ENCODE data around the gene SYNGR1.

Gene SYNGR1, protein sequence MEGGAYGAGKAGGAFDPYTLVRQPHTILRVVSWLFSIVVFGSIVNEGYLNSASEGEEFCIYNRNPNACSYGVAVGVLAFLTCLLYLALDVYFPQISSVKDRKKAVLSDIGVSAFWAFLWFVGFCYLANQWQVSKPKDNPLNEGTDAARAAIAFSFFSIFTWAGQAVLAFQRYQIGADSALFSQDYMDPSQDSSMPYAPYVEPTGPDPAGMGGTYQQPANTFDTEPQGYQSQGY

DNA sequence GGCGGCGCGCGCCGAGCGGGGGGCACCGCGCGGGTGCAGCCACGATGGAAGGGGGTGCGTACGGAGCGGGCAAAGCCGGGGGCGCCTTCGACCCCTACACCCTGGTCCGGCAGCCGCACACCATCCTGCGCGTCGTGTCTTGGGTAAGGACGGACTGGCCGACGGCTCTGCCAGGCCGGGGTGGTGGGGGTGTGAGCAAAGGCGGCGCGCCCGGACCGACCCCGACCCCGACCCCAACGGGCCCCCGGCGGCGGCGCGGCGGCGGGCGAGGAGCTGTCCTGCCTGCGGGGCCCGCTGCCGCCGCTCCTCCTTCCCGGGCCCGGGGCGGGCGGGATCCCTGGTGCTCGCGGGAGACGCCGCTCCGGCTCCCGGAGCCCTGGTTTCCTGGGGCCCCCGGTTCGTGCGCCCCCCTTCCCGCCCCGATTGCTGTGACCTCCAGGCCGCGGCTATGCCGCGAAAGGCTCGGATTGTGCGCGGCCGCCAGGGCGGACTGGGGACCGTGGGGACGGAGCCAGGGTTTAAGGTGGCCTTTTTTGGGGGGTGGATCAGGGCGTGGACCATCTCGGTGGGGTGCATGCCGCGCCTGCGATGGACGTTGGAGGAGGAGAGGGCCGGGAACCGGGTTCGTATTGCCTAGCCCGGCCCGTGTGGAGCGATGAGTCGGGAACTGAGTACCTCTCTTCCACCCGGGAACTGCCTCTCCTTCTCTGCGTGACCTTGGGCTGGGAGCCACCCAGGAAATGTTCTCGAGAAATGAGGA is at the start of gene SYNGR1:
SYNGR1 (plus strand) TSS at position 25 of the 760 bp plus-strand sequence; CDS start at position 45, 20 bp downstream.
- no peak for DNase-seq (ENCODE audit: low read depth in 3 of 3)

DNA sequence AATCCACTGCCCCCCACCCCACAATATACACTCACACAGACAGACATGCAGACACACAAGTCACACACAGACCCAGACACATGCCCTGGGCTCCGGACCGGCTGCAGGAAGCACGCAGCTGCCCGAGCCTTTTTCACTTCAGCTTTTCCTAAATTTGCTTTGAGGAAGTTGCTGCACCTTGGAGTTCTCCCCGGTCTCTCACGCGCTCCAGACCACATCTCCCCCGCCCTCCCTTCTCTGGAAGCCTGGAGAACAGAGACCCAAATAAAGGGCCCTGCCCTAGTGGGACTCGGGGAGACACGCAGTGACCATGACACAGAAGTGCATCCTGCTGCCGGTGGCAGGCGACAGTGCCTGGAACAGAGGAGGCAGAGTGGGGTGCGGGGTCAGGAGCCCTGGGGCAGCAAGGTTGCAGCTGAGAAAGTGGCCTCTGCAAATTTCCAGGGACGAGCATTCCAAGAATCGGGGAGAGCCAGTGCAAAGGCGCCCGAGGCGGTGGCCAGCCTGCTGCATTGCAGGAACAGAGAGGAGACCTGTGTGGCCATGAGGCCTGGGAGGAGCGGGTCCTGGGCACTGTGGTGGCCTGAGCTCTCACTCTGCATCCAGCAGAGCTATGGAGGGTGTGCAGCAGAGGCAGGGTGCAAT is 49.5 kb upstream of the SYNGR1 start:
- no peak for DNase-seq (ENCODE audit: low read depth in 3 of 3)

DNA sequence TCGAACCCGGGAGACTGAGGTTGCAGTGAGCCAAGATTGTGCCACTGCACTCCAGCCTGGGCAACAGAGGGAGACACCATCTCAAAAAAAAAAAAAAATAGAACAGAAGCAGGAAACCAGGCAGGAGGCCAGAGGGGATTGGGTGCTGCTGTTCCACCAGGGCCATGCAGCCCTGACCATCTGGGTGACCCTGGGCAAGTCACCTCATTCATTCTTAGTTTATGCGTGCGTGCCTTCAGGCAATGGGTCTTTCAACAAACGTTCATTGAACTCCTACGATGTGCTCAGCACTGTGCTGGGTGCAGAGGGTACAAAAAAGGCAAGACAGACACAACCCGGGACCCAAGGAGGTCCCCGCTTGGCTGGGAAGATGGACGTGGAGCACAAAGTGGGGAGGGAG is 48.7 kb upstream of the SYNGR1 start:
- no peak for DNase-seq (ENCODE audit: low read depth in 3 of 3)

DNA sequence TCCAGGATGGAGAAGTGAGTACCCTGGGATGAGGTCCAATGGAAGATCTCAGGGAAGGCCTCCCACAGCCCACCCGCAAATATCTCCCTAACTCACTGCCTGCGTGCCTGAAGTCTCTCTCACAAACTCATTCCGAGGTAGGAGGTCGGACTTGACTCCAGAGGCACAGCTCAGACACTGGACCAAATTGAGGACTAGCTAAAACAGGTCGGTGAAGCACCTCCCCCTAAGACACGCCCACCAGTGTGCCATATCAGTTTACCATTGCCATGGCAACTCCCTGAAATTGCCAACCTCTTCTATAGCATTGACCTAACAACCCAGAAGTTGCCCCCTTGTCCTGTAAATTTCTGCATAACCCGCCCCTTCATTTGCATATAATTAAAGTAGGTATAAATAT is 47.9 kb upstream of the SYNGR1 start:
- no peak for DNase-seq (ENCODE audit: low read depth in 3 of 3)

DNA sequence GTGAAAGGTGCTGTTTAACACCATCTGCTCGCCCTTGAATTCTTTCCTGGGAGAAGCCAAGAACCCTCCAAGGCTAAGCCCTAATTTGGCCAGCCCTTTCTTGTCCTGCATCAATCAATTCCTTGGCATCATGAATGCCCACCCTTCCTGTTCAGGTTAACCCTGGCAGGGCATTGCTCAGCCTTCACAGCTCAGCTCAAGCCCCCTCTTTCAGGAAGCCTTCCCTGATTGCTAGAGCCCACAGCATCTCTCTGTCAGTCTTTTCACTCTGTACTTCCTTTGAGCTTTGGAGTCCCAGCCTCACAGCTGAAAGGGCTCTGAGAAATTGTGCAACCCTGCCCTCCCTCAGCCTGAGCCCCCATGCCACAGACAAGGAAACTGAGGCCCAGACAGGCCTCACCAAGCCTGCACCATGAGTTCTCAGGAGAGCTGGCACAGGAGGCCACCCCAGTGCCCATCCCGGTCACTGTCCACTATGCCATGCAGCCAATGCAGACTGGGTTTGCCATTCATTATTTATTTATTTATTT is 47.3 kb upstream of the SYNGR1 start:
- no peak for DNase-seq (ENCODE audit: low read depth in 3 of 3)

DNA sequence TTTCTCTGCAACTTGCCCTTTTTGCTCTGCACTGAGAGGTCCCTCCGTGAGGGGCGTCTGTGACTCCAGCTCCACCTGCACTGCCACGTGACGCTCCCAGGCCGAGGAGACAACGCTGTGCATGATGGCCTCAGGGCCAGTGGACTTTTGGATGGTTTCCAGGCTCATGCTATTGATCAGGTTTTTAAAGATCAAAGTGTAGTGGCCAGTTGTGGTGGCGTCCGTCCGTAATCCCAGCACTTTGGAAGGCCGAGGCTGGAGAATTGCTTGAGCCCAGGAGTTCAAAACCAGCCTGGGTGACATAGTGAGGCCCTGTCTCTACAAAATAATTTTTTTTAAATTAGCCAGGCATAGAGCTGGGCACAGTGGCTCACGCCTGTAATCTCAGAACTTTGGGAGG is 46.4 kb upstream of the SYNGR1 start:
- DNase-seq (ENCODE audit: low read depth in 3 of 3) = no peak

DNA sequence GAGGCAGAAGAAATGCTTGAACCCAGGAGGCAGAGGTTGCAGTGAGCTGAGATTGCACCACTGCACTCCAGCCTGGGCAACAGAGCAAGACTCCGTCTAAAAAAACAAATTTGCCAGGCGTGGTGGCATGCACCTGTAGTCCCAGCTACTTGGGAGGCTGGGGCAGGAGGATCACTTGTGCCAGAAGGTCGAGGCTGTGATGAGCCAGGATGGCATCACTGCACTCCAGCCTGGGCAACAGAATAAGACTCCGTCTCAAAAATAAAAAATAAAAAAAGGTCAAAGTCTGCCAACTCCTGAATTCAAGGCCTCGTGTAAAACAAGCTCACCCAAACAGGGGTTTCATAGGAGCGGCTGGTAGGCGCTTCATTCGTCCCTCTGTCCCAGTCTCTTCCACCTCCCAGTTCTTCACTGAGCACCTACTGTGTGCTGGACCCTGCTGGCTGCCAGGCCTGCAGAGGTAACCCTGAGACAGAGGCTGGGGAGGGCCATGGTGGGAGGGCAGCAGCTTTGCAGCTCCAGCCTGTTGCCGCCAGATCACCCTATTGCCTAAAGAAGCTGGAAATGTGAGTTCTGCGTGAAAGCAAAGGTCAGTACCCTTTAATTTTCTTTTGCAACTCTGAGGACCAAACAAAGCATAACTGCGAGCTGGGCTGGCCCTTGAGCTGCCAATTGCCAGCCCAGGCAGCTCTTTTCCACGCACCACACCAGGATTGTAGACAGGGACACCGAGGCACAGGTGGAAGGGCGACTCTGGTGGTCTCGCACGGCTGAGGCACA is 45.7 kb upstream of the SYNGR1 start:
- no peak for DNase-seq (ENCODE audit: low read depth in 3 of 3)

DNA sequence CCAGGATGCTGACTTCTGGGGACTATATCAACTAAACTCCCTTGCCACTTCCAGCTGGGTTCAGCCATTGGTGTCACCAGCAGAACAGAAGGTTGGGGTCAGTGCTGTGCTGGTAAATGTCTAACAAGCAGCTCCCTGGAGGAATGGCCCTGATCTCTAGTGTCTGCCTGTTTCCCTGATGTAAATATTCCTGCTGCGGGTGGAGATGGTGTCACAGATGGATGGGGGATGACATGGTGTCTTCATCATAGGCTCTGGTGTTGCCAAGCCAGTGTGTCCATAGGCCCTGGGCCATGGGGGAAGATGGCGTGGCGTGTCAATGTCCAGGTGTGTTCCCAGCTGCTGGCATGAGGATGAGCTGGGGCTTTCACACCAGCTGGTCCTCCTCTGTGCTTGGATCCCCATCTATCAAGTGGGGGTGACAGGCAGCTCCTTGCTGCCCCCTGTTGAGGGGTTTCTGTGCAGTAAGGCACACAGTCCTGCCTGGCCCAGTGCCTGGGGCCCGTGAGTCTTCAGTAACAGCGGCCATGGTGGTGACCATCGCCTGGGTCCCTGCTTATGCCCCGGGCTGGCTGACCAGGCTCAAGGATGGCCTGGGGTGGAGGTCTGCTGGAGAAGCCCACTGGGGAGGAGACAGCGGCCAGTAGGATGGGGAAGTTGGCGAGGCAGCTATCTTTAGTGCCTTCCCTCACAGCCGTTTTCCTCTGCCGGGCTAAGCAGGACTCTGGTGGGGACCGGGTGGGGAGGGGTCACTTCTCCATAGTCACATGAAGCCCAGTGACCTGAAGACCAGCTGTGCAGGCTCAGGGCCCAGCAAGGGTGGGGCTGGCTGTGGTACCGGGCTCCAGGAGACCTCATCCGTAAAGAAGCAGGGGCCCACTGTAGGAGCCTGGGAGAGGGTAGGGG is 43.1 kb upstream of the SYNGR1 start:
- DNase-seq (ENCODE audit: low read depth in 3 of 3) = peak in 2 of 3 experiments; percentile 35 to 40

DNA sequence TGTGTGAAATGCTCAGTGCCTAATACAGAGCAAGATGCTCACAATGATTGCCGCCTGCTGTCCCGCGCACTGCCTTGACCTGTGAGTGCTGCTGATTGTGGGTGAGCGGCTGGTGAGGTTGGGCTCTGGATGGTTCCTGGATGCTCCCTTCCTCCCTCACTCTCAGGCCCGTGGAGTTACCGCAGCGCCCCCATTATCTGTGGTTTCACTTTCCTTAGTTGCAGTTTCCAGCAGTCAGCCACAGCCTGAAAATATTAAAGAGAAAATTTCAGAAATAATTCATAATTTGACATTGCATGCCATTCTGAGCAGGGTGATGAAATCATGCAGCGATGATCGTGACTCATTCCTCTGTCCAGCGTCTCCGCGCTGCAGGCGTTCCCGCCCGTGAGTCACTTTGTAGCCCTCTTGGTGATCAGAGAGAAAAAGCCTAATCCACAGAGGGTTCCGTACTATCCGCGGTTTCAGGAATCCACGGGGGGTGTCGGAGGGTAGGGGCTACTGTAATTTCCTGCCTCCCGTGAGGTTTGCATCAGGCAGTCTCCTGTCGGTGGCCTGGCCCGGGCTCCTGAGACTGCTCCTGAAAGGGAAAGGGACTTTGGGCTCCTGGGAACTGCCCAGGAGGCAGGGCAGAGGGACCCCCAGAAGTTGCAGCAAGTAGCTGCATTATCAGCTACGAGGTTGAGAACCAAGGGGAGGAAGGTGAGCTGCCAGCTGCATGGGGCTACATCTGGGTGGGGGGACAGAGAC is 41.0 kb upstream of the SYNGR1 start:
- DNase-seq (ENCODE audit: low read depth in 3 of 3) = no peak

DNA sequence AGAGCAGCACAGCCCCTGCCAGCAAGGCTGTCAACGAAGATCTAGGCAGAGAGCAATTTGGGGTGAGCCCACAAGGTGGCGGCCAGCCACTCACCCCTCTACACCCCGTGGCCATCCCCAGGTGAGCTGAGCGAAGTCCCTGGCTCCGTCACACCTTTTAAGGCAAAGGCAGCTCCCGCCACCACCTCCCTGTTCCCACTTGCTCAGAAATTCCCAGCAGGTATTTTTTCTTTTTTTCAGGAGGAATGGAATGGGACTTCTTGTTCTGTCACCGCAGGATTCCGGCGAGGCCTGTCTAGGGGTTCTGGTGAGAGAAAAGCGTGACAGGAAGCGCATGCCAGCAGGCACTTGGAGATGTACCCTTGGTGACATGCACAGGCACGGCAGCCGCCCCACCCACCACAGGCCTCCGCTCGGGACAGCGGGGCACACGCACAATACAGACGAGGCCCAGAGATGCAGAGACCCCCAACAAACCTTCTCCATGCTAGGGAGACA is 40.4 kb upstream of the SYNGR1 start:
- DNase-seq (ENCODE audit: low read depth in 3 of 3) = no peak

DNA sequence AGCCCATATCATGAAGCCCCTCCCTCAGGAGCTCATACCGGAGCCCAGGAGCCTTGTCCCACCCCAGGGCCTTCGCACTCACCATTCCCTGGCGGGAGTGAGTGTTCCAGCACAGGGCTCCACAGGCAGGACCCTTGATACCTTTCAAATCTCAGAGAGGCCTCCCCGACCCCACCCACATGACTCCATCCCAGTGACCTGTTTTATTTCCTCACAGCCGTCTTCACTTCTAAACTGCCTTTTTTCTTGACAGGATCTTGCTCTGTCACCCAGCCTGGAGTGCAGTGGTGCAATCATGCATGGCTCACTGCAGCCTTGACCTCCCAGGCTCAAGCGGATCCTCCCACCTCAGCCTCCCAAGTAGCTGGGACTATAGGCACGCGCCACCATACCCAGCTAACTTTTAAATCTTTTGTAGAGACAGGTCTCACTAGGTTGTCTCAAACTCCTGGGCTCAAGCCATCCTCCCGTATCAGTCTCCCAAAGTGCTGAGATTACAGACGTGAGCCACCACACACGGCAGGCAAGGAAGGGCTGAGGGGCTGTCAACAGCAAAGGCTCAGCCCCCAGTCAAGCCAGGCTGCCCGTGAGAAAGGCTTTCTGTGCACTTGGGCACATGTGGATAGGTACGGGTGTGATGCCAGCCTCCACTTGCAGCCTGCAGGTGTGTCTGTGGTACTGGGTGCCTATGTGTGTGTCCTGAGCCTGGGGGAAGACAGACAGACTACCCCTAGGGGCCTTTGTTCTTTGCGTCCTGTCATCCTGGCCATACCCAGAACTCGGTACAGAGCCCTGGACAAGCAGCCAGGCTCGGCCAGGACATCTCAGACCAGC is 39.7 kb upstream of the SYNGR1 start:
- no peak for DNase-seq (ENCODE audit: low read depth in 3 of 3)

DNA sequence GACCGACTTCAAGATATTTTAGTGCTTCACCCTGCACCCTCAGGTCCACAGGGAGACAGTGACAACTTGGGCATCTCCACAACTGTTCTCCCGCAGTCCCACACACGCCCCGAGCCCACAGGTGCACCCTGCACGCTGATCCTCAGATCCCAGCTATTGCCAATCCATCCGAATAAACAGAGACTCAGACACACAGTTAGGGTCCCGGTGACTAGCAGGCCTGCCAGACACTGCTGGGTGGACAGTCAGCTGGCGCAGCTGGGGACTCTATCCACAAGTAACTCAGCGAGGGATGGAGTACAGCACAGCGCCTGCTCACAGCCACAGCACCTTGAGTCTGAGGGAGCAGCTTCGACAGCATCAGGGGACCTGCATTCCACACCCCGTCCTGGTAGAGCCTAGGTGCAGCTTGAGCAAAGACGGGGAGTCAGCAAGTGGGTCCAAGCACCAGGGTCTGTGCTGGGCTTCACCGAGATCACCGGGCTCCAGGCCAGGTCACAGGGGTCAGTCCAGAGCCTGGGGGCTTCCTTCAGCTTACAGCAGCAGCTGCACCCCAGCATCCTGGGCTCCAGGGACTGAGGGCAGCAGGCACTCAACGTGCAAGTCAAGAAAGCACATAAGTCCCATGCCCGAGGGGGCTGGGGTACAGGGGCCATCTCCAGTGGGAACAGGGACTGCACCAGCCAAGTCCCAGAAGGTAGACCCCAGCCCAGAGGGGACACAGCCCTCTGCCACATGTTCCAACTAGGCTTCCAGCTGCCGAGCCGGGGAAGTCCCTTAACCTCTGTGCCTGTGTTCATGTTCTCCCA is 38.0 kb upstream of the SYNGR1 start:
- no peak for DNase-seq (ENCODE audit: low read depth in 3 of 3)

DNA sequence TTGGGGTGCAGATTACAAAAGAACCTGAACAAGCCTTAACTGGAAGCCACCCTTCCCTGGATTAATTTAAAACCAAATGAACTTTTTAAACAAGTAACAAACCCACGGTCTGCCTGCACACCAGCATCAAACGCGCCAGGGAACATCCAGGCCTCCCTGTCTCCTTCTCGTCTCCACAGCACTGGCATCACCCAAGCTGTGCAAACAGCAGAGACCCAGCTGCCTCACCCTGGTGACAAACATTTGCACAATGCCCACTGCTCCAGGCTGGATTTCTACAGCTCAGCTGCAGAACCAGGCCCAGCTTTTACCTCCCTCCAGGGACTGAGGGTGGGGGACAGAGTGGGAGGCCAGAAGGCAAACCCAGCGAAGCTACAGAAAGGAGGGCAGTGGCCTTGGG is 37.4 kb upstream of the SYNGR1 start:
- DNase-seq (ENCODE audit: low read depth in 3 of 3) = no peak

DNA sequence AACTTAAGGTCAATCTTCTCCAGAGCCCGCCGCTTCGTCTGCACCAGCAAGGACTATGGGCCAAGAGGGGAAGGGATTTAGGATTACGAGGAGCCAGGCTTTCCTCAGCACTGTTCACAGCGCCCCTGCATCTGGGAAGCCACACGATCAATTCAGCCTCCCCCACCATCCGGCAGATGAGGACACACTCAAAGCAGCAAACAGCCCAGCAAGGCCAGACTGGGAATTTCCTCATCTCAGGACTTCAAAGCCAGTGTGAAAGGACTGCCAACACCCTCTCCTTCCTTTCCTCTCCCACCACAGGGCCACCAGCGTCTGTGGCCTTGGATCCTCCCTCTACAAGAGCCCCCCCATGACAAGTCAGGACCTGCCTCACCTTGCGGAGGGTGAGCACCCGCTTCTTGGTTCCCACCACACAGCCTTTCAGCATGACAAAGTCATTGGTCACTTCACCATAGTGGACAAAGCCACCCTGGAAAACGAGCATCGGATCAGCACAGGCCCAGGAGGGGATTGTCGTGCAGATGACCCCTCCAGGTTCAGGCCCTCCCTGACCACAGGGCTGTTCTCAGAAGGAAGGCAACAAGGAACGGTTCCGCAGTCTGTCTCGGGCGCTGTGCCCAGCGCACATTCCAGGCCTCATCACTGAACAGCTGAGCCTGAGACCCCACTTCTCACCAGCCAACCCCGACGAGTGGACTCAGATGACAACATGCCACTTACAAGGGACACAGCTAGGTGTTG is 36.4 kb upstream of the SYNGR1 start:
- DNase-seq (ENCODE audit: low read depth in 3 of 3) = no peak

DNA sequence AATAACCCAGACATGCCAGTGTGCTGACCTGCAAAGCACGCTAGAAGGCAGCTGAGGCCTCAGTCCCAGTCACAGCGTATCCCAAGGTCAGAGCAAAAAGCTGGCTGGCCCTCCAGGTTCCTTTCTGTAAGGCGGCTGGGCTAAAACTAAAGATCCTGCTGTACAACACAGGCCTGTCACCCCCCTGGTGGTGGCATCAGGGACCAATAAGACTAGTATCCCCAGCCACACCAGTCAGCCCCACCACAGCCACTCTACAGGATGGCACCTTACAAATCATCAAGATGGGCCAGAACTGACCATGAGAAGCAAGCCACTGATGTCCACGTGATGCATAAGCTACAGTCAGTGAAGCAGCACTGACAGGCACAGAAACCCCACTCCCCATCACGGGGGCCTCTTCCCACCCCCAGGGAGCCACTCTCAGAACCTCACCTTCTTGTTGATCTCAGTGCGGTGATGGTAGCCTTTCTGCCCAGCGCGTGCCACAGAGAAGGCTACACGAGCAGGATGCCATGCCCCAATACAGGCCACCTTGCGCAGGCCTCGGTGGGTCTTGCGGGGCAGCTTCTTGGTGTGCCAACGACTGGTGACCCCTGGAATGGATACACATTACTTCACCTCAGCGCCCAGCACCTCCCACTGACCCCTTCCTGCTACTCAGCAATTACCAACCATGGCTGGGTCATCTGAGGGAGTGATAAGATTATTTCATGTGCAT is 35.4 kb upstream of the SYNGR1 start:
- DNase-seq (ENCODE audit: low read depth in 3 of 3) = no peak

DNA sequence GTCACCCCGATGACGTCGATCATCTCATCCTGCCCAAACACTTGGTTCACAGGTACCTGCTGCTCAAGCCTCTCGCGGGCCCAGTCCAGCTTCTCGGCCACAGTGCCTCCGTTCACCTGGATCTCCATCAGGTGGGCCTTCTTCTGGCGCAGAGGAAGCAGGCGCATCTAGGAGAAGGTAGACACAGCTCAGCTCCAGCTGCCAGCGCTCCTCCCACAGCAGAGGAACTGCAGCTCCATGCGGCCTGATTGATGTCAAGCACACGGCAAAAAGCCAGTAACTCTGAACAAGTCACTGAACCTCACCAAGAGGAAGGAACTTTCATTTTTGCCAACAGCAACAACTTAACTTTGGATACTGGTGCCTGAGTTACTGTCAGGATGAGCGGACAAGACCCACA is 34.4 kb upstream of the SYNGR1 start:
- no peak for DNase-seq (ENCODE audit: low read depth in 3 of 3)
